Measurements from ENCODE around the gene SLC6A8.

The SLC6A8 gene

DNA sequence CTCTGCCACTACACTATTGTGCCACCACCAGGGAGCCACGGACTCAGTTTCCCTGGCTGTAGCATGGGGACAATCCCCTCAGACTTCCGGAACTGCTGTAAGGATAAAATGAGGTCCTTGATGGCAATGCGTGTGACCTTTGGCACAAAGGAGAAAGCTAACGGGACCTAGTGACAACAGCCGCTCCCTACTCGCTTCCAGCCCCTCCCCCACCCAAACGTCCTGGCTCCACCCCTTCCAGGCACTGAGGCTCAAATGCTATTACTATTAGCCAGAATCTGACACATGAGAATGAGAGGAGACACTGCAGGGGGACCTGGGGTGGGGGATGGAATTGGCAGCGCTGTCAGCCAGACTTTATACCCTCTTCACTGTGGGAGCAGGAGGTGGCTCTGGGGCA is 46.1 kb upstream of the SLC6A8 start:
- H2AFZ ChIP-seq (ENCODE audit: low read length), result peak overlapping the region; percentile 15
- no peak overlapping the region for H2BK120ac ChIP-seq (ENCODE audit: low read depth, low read length)
- no peak overlapping the region for H3K4me3 ChIP-seq (ENCODE audit: low read length in 2 of 2)
- H2BK12ac ChIP-seq (ENCODE audit: low read length), result no peak overlapping the region
- H2AK5ac ChIP-seq (ENCODE audit: low read depth, low read length), result no peak overlapping the region
- no peak overlapping the region for H3K23ac ChIP-seq (ENCODE audit: low read depth, low read length, poor library complexity)
- no peaks in the 10 kb centered on the region for H3K9me3 ChIP-seq (replicated peaks in 1 of 2; ENCODE audit: control insufficient read depth in 2 of 2, insufficient read depth in 1 of 2, low read depth in 1 of 2, low read length in 2 of 2)
- no CpG with 5 or more reads among the region's 8 CpGs for WGBS, 2 donors (ENCODE audit: extremely low coverage in 2 of 2, insufficient read length in 2 of 2, insufficient replicate concordance in 1 of 2)
- no peak overlapping the region for H3K27ac ChIP-seq (replicated peaks; ENCODE audit: low read length)
- no peak for DNase-seq (ENCODE audit: low spot score)
- no peak overlapping the region for H3K9ac ChIP-seq (ENCODE audit: low read depth, low read length, poor library complexity)
- no peak overlapping the region for H2BK5ac ChIP-seq (ENCODE audit: low read length)
- no peak overlapping the region for H3K4ac ChIP-seq (ENCODE audit: low read length)
- H3K18ac ChIP-seq (ENCODE audit: low read length), result peak overlapping the region; percentile 44
- no peak overlapping the region for H2BK15ac ChIP-seq (ENCODE audit: low read length)
- no peak overlapping the region for H4K91ac ChIP-seq (ENCODE audit: low read depth, low read length, poor library complexity)
- H3K14ac ChIP-seq (ENCODE audit: low read length), result no peak overlapping the region
- no peaks in the 10 kb centered on the region for H3K79me1 ChIP-seq (ENCODE audit: low read depth, low read length)
- no peaks in the 10 kb centered on the region for H3K36me3 ChIP-seq (replicated peaks in 1 of 2; ENCODE audit: control insufficient read depth in 2 of 2, insufficient read depth in 2 of 2, low read length in 2 of 2)
- peaks cover 4 to 90% (median 38%) of the 10 kb centered on the region in 3 experiments for H3K27me3 ChIP-seq (ENCODE audit: control insufficient read depth in 3 of 3, insufficient read depth in 3 of 3, low read depth in 1 of 3, low read length in 3 of 3)
- no peak overlapping the region for H4K8ac ChIP-seq (ENCODE audit: low read depth, low read length)
- peak overlapping the region; percentile 49 for H3K4me2 ChIP-seq (ENCODE audit: insufficient read depth, low read length, poor library complexity, severe bottlenecking)
- H3K4me1 ChIP-seq (ENCODE audit: control insufficient read depth in 2 of 2, insufficient read depth in 1 of 2, low read depth in 1 of 2, low read length in 2 of 2), result peaks cover 14 to 16% of the 10 kb centered on the region in 2 donors

DNA sequence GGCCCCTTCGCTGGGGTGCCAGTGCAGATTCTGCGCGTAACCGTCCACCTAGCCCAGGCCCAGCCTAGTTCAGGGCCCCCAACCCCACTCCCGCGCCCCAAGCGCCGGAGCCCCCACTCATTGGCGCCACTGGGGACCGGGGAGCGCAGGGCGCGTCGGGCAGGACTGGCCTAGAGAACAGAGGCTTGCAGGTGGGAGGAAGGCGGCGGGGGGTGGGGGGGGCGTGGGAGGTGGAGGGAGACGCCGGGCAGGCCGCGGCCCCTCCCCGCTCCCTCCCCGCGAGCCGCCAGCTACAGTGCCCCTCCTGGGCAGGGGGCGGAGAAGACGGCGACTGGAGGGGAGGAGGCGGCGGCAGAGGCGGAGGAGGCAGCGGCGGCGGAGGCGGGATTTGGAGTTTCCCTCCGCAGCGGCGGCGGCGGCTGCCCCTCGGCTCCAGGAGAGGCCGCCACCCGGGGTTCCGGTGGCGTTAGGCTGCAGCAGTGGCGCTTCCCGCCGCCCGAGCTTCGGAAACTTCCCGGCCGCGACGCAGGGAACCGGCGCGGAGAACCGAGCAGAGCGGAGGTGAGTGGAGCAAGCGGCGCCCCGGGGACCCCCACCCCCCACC is 45.6 kb upstream of the SLC6A8 start:
- Histone ChIP-seq H3K4me2 (ENCODE audit: insufficient read depth, low read length, poor library complexity, severe bottlenecking) (peak overlapping the region; percentile 49), H3K4me3 (ENCODE audit: low read length in 2 of 2) (peak overlapping the region in 1 of 2 donors; percentile 21), H3K27me3 (ENCODE audit: control insufficient read depth in 3 of 3, insufficient read depth in 3 of 3, low read depth in 1 of 3, low read length in 3 of 3) (peaks cover 4 to 89% (median 41%) of the 10 kb centered on the region in 3 experiments), H3K36me3 (replicated peaks in 1 of 2; ENCODE audit: control insufficient read depth in 2 of 2, insufficient read depth in 2 of 2, low read length in 2 of 2) (no peaks in the 10 kb centered on the region), H2AFZ (ENCODE audit: low read length) (peak overlapping the region; percentile 22), H4K91ac (ENCODE audit: low read depth, low read length, poor library complexity) (no peak overlapping the region), H3K9ac (ENCODE audit: low read depth, low read length, poor library complexity) (no peak overlapping the region), H2BK12ac (ENCODE audit: low read length) (no peak overlapping the region), H3K4ac (ENCODE audit: low read length) (no peak overlapping the region), H3K27ac (replicated peaks; ENCODE audit: low read length) (no peak overlapping the region), H2BK120ac (ENCODE audit: low read depth, low read length) (no peak overlapping the region), H3K23ac (ENCODE audit: low read depth, low read length, poor library complexity) (no peak overlapping the region), H2AK5ac (ENCODE audit: low read depth, low read length) (no peak overlapping the region), H3K79me1 (ENCODE audit: low read depth, low read length) (no peaks in the 10 kb centered on the region), H4K8ac (ENCODE audit: low read depth, low read length) (no peak overlapping the region), H3K18ac (ENCODE audit: low read length) (peak overlapping the region; percentile 44), H3K14ac (ENCODE audit: low read length) (no peak overlapping the region), H3K4me1 (ENCODE audit: control insufficient read depth in 2 of 2, insufficient read depth in 1 of 2, low read depth in 1 of 2, low read length in 2 of 2) (peaks cover 14 to 16% of the 10 kb centered on the region in 2 donors), H2BK15ac (ENCODE audit: low read length) (no peak overlapping the region), H2BK5ac (ENCODE audit: low read length) (no peak overlapping the region), H3K9me3 (replicated peaks in 1 of 2; ENCODE audit: control insufficient read depth in 2 of 2, insufficient read depth in 1 of 2, low read depth in 1 of 2, low read length in 2 of 2) (no peaks in the 10 kb centered on the region)
- DNase-seq (ENCODE audit: low spot score), result no peak
- no CpG with 5 or more reads among the region's 62 CpGs for WGBS, 2 donors (ENCODE audit: extremely low coverage in 2 of 2, insufficient read length in 2 of 2, insufficient replicate concordance in 1 of 2)

DNA sequence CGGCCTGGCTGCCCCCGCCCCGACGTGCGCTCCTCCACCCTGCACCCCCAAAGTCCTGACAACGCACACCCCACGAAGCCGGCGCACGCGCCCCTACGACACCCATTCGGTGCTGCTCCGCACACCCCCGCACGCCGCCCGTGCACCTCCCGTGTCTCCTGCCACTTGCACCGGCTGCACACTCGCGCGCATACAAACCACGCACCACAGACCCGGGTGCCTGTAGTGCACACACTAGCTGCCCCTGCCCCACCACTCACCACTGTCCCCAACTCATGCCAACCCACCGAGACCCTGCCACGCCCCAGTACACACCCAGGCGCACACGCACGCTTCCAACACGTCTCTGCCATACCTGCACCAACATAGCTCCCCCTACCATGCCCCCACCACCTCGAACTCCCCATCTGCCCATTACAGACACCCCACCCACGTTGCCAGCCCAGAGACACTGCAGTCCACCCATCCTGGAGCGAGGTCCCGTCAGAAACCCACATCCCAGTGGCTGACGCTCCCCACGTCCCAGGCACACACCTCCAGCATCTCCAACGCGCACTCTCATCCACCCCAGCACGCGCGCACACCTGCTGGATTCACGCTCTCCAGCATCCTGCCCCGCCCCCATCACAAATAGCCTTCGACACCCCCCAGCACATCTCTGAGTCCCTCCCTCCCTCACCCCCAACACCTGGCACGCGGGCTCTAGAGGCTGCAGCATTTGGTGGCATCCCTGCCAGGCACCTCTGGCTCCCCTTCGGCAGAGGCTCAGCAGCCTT is 44.9 kb upstream of the SLC6A8 start:
- H2BK12ac ChIP-seq (ENCODE audit: low read length), result peak overlapping the region; percentile 75
- no peak overlapping the region for H3K27ac ChIP-seq (replicated peaks; ENCODE audit: low read length)
- H4K91ac ChIP-seq (ENCODE audit: low read depth, low read length, poor library complexity), result no peak overlapping the region
- H3K4ac ChIP-seq (ENCODE audit: low read length), result no peak overlapping the region
- H3K9ac ChIP-seq (ENCODE audit: low read depth, low read length, poor library complexity), result no peak overlapping the region
- DNase-seq (ENCODE audit: low spot score), result no peak
- no peak overlapping the region for H3K23ac ChIP-seq (ENCODE audit: low read depth, low read length, poor library complexity)
- peak overlapping the region; percentile 70 for H2AK5ac ChIP-seq (ENCODE audit: low read depth, low read length)
- peak overlapping the region; percentile 85 for H3K18ac ChIP-seq (ENCODE audit: low read length)
- peak overlapping the region; percentile 49 for H3K4me2 ChIP-seq (ENCODE audit: insufficient read depth, low read length, poor library complexity, severe bottlenecking)
- peak overlapping the region; percentile 47 for H3K14ac ChIP-seq (ENCODE audit: low read length)
- no peak overlapping the region for H2BK120ac ChIP-seq (ENCODE audit: low read depth, low read length)
- peak overlapping the region; percentile 21 to 71 for H3K4me3 ChIP-seq (ENCODE audit: low read length in 2 of 2)
- WGBS, 2 donors (ENCODE audit: extremely low coverage in 2 of 2, insufficient read length in 2 of 2, insufficient replicate concordance in 1 of 2), result no CpG with 5 or more reads among the region's 48 CpGs
- peaks cover 14 to 16% of the 10 kb centered on the region in 2 donors for H3K4me1 ChIP-seq (ENCODE audit: control insufficient read depth in 2 of 2, insufficient read depth in 1 of 2, low read depth in 1 of 2, low read length in 2 of 2)
- no peak overlapping the region for H2BK5ac ChIP-seq (ENCODE audit: low read length)
- H2AFZ ChIP-seq (ENCODE audit: low read length), result peak overlapping the region; percentile 22
- H4K8ac ChIP-seq (ENCODE audit: low read depth, low read length), result no peak overlapping the region
- peaks cover 7 to 89% (median 48%) of the 10 kb centered on the region in 3 experiments for H3K27me3 ChIP-seq (ENCODE audit: control insufficient read depth in 3 of 3, insufficient read depth in 3 of 3, low read depth in 1 of 3, low read length in 3 of 3)
- H2BK15ac ChIP-seq (ENCODE audit: low read length), result no peak overlapping the region
- no peaks in the 10 kb centered on the region for H3K36me3 ChIP-seq (replicated peaks in 1 of 2; ENCODE audit: control insufficient read depth in 2 of 2, insufficient read depth in 2 of 2, low read length in 2 of 2)
- H3K79me1 ChIP-seq (ENCODE audit: low read depth, low read length), result no peaks in the 10 kb centered on the region
- no peaks in the 10 kb centered on the region for H3K9me3 ChIP-seq (replicated peaks in 1 of 2; ENCODE audit: control insufficient read depth in 2 of 2, insufficient read depth in 1 of 2, low read depth in 1 of 2, low read length in 2 of 2)
